Suppressor macrophage (primary cell): ENCODE results near the gene INPPL1.
A peak's percentile ranks its signal among the peaks of the same experiment; 100 is the strongest.
"Not testable (repeated sequence)": the region's sequence is repeated elsewhere in the genome, so short reads cannot be mapped to it uniquely, and the experiment has no call there.

Experiments
- DNase-seq, 4 experiments: peaks; one replicate each; pipeline ENCODE4 v3.0.0-alpha.2; 2020 to 2022

Gene INPPL1

GRCh38 chr11:72244361-72245262, 20.0 kb downstream of the INPPL1 start:
- DNase-seq: no peak

DNA sequence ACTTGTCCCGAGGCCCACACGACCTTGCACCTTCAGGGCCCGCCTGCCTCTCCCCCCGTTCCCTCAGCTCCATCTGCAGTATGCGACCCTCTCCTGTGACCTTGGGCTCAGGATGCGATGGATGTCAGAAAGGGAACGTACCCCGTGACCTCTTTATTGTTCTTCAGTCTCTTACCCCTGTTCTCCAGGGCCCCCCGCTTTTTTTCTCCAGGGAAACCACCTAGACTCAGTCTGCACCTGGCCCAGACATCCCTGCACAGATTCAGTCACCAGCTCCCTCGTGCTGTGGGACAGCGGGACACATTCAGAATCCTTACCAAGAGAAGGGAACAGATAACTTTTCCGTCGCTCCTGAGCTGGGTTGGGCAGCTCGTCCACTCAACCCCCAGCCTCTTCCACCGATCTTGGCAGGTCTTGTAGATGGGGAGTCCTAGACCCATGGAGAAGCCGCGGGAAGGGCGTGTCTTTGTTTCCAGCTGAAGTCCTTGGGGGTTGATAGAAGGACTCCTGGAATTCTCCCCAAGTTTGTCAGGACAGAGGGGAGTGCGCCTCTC, 20.8 kb downstream of the INPPL1 start:
- no peak for DNase-seq

DNA sequence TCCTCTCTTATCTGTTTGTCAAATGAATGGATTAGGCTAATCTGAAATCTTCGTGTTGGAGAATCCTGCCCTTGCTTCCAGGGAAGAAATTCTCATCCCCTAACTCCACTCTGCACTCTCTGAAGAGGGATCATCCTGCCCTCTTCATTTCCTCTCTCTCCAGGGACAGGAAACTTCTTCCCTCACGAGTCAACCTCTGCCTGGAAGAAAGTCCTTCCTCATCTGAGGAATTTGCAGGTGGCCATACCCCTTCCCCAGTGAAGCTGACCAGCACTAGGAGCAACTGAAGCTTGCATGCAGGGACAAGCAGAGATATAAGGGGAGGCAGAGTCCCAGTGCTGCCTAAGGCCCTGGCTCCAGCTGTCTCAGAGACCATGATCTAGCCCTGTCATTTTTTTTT, 23.0 kb downstream of the INPPL1 start:
- DNase-seq: no peak

GRCh38 chr11:72249961-72250360, 25.4 kb downstream of the INPPL1 start:
- no peak for DNase-seq

DNA sequence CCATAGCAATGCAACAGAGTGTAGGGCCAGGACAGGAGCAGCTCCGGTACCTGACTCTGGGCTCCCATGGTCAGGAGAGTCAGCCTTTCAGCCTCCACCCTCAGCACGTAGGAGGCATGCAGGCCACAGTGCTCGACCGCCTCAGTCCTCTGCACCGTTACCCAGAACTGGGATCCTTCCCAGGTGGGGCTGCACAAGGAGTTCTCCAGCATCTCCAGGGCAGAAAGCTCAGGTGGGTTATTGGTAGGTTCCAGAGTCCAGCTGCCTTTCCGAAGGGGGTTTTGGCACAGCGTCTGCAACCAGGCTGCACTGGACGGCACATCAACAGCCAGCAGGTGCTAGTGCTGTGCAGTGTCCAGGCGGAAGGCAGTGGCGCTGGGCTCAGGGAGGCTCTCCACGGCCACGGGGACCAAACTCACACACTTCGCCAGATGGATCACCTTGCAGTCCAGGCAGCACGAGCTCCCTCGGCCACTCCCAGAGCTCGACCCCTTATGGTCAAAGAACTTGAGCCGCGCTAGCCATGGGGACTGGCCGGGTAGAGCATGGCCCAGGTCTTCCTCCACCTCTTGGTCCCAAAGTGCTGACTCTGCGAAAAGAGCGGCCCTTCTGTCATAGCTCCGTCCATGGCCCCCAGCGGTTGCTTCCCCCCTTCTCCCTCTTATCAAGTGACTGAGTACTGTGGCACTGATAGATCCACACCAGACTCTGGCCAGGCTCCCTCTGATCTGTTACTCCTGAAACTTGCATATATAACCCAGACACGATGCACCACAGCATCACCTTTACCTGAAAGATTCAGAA, 26.3 kb downstream of the INPPL1 start:
- no peak for DNase-seq

- no peak for DNase-seq
Measured at GRCh38 chr11:72251614-72252013, 27.0 kb downstream of the INPPL1 start.

- DNase-seq: peak in 3 of 4 experiments; percentile 37 to 40 (median 39)
Measured at GRCh38 chr11:72253392-72253791, 28.8 kb downstream of the INPPL1 start.

GRCh38 chr11:72254299-72254993, 29.9 kb downstream of the INPPL1 start:
- DNase-seq: no peak

- no peak for DNase-seq
Measured at GRCh38 chr11:72257570-72257969, 33.0 kb downstream of the INPPL1 start.

GRCh38 chr11:72259490-72259889, 34.9 kb downstream of the INPPL1 start:
- DNase-seq: no peak

DNA sequence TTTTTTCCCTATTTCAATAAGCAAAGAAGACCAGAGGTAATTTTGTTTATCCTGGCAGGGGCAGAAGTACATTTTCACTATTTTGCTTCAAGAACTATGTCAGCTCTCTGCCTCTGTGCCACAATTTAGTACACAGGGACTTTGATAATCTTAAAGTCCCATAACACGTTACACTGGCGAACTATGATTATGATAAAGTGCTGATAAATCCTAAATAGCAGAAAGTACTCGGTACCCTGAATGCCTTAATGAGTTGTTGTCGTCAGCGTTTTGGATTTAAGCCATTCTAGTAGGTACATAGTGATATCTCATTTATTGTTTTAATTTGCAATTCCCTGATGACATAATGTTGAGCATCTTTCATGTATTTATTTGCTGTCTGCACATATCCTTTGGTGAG, 36.0 kb downstream of the INPPL1 start:
- no peak for DNase-seq

GRCh38 chr11:72263361-72263760, 38.8 kb downstream of the INPPL1 start:
- peak; percentile 27 to 59 (median 44) for DNase-seq

- no peak for DNase-seq
Measured at GRCh38 chr11:72265951-72266350, 41.4 kb downstream of the INPPL1 start.

- not testable (repeated sequence) for DNase-seq
Measured at GRCh38 chr11:72266960-72267359, 42.4 kb downstream of the INPPL1 start.

- no peak for DNase-seq
Measured at GRCh38 chr11:72267956-72268617, 43.5 kb downstream of the INPPL1 start.

GRCh38 chr11:72271980-72272379, 47.4 kb downstream of the INPPL1 start:
- DNase-seq: no peak

GRCh38 chr11:72274435-72274834, 49.9 kb downstream of the INPPL1 start:
- no peak for DNase-seq

DNA sequence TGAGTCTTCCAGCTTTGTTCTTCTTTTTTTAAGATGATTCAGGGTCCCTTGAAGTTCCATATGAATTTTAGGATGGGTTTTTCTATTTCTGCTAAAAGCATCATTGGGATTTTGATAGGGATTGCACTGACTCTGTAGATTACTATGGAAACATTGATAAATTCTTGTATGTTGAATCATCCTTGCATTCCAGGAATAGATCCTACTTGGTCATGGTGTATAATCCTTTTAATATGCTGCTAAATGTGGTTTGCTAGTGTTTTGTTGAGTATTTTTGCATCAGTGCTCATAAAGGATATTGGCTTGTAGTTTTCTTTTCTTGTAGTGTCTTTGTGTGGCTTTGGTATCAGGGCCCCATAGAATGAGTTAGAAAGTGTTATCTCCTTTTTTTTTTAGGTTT, 54.3 kb downstream of the INPPL1 start:
- DNase-seq: no peak

- no peak for DNase-seq
Measured at GRCh38 chr11:72280037-72280436, 55.5 kb downstream of the INPPL1 start.

DNA sequence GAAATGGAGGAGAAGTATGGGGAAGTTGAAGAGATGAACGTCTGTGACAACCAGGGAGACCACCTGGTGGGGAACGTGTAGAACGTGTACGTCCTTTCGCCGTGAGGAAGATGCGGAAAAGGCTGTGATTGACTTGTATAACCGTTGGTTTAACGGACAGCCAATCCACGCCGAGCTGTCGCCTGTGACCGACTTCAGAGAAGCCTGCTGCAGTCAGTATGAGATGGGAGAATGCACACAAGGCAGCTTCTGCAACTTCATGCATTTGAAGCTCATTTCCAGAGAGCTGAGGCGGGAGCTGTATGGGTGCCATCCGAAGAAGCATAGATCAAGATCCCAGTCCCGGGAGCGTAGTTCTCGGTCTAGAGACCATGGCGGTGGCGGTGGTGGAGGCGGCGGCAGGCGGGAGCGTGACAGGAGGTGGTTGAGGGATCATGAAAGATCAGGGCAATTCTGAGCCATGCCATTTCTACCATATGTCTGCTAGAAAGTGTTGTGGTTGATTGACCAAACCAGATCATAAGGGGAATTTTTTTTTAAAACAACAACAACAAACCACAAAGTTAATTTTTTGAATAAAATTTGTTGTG, 56.3 kb downstream of the INPPL1 start:
- no peak for DNase-seq

GRCh38 chr11:72283947-72284346, 59.4 kb downstream of the INPPL1 start:
- no peak for DNase-seq

DNA sequence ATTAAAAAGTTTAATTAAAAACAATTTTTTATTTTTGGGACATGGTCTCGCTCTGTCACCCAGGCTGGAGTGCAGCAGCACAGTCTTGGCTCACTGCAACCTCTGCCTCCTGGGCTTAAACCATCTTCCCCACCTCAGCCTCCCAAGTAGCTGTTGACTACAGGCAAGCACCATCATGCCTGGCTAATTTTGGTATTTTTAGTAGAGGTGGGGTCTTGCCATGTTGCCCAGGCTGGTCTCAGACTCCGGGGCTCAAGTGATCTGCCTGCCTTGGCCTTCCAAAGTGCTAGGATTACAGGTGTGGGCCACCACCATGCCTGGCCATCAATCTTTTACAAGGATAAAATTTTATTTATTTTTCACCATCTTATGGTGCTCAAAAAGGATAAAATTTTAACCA, 62.7 kb downstream of the INPPL1 start:
- no peak for DNase-seq
